CD14-positive monocyte (primary cell): Measurements from ENCODE around the gene F2. TPM values are rescaled to one million over a fixed set of nuclear protein-coding genes. Genes with fewer than 3 reads are reported as not detected.

Experiments used
- DNase-seq, 3 donors: peaks; one replicate each; pipeline ENCODE4 v3.0.0-alpha.2; 2011 to 2022
- H2AFZ ChIP-seq: 2 replicates; pipeline ENCODE4 v1.6.0; 2012; ENCODE audit warnings: mild to moderate bottlenecking, low read depth, low read length, inconsistent platforms; ENCODE audit not compliant: insufficient read depth, poor library complexity, severe bottlenecking
- H3K27ac ChIP-seq, 2 donors: 1 replicate in 1 of 2; 2 replicates in 1 of 2; pipeline ENCODE4 v1.5.1; 2012 to 2013; ENCODE audit warnings: low read length in 2 of 2, control low read depth in 1 of 2, inconsistent platforms in 1 of 2, low read depth in 1 of 2, mild to moderate bottlenecking in 1 of 2
- H3K27me3 ChIP-seq, 2 donors: one replicate each; pipeline versions ENCODE4 v1.6.0 to v1.6.1; 2011 to 2013; ENCODE audit warnings: low read length in 2 of 2; ENCODE audit not compliant: control insufficient read depth in 2 of 2, insufficient read depth in 2 of 2
- H3K36me3 ChIP-seq, 2 donors: replicated peaks in 1 of 2; 1 replicate in 1 of 2; 2 replicates in 1 of 2; pipeline versions ENCODE4 v1.5.1 to v1.6.1; 2012 to 2013; ENCODE audit warnings: low read length in 2 of 2, control low read depth in 1 of 2, inconsistent platforms in 1 of 2, mild to moderate bottlenecking in 1 of 2; ENCODE audit not compliant: insufficient read depth in 2 of 2, control insufficient read depth in 1 of 2
- H3K4me1 ChIP-seq, 2 donors: 1 replicate in 1 of 2; 2 replicates in 1 of 2; pipeline versions ENCODE4 v1.5.1 to v1.6.1; 2012 to 2013; ENCODE audit warnings: low read length in 2 of 2, control low read depth in 1 of 2, inconsistent platforms in 1 of 2, mild to moderate bottlenecking in 1 of 2, moderate library complexity in 1 of 2; ENCODE audit not compliant: insufficient read depth in 2 of 2, control insufficient read depth in 1 of 2
- H3K4me2 ChIP-seq: replicated peaks from 2 replicates; pipeline ENCODE3; 2012; ENCODE audit warnings: low read length, moderate library complexity, mild to moderate bottlenecking; ENCODE audit not compliant: poor library complexity, severe bottlenecking; ENCODE audit errors: extremely low read depth
- H3K4me3 ChIP-seq, 3 experiments: fragments of 200-600 bp in 1 of 3; sonication (generic) in 1 of 3; replicated peaks in 1 of 3; 1 replicate in 2 of 3; 2 replicates in 1 of 3; pipeline ENCODE4 v1.5.1; 2011 to 2013; ENCODE audit warnings: low read length in 3 of 3, mild to moderate bottlenecking in 3 of 3, control low read depth in 2 of 3, low read depth in 2 of 3, inconsistent platforms in 1 of 3, moderate library complexity in 1 of 3
- H3K79me2 ChIP-seq: 2 replicates; pipeline ENCODE4 v1.6.0; 2012; ENCODE audit warnings: mild to moderate bottlenecking, control low read depth, inconsistent platforms, low read length, moderate library complexity; ENCODE audit not compliant: insufficient read depth
- H3K9ac ChIP-seq: 2 replicates; pipeline ENCODE4 v1.6.0; 2017; ENCODE audit warnings: low read length, mild to moderate bottlenecking; ENCODE audit not compliant: insufficient read depth, poor library complexity, severe bottlenecking
- H3K9me3 ChIP-seq, 2 donors: replicated peaks in 1 of 2; 1 replicate in 1 of 2; 2 replicates in 1 of 2; pipeline versions ENCODE4 v1.5.1 to v1.6.1; 2012 to 2013; ENCODE audit warnings: low read length in 2 of 2, control low read depth in 1 of 2; ENCODE audit not compliant: control insufficient read depth in 1 of 2, insufficient read depth in 1 of 2
- H4K20me1 ChIP-seq: 2 replicates; pipeline ENCODE4 v1.6.0; 2012; ENCODE audit warnings: mild to moderate bottlenecking, low read length, control low read depth, moderate library complexity; ENCODE audit not compliant: insufficient read depth
- H3K27ac Mint-ChIP-seq, 7 donors: one replicate each; pipeline ENCODE4 v1.8.0; 2020; ENCODE audit warnings: mild to moderate bottlenecking in 7 of 7, mixed read lengths in 7 of 7, moderate library complexity in 6 of 7, inconsistent platforms in 2 of 7
- H3K27me3 Mint-ChIP-seq, 3 donors: one replicate each; pipeline ENCODE4 v1.8.0; 2021 to 2022; ENCODE audit warnings: low read depth in 3 of 3, mild to moderate bottlenecking in 3 of 3, mixed read lengths in 3 of 3, moderate library complexity in 3 of 3, inconsistent platforms in 1 of 3
- H3K36me3 Mint-ChIP-seq, 2 donors: one replicate each; pipeline ENCODE4 v1.8.0; 2020; ENCODE audit warnings: mixed read lengths in 2 of 2, inconsistent platforms in 1 of 2, mild to moderate bottlenecking in 1 of 2
- H3K4me1 Mint-ChIP-seq: one replicate; pipeline ENCODE4 v1.8.0; 2020; ENCODE audit warnings: mild to moderate bottlenecking, mixed read lengths
- H3K4me3 Mint-ChIP-seq, 2 donors: one replicate each; pipeline ENCODE4 v1.8.0; 2020; ENCODE audit warnings: mild to moderate bottlenecking in 2 of 2, mixed read lengths in 2 of 2, moderate library complexity in 1 of 2
- H3K9me3 Mint-ChIP-seq, 7 donors: one replicate each; pipeline ENCODE4 v1.8.0; 2020 to 2022; ENCODE audit warnings: mixed read lengths in 7 of 7, mild to moderate bottlenecking in 6 of 7, moderate library complexity in 6 of 7, inconsistent platforms in 2 of 7
- WGBS: methylation state at CpG from one replicate; pipeline ENCODE4 v1.1.5; 2013; ENCODE audit warnings: missing lambda C conversion rate; ENCODE audit not compliant: insufficient coverage; 5-methylcytosine and 5-hydroxymethylcytosine counted together
- intact Hi-C, 2 donors: fragments of 100-400 bp; cut with micrococcal nuclease; formaldehyde crosslinking; loops; one replicate each; pipeline versions ENCODE4 v1.15.0 to v1.15.1; 2023
- polyA plus RNA-seq, 3 donors: library from polyadenylated mRNA; depleted of rRNA in 1 of 3; unstranded in 2 of 3; stranded (reverse) in 1 of 3; fragments of 300-500 nt in 2 of 3; fragments of >200 nt in 1 of 3; fragmentation: Illumina TruSeq in 2 of 3; gene quantifications; 1 replicate in 2 of 3; 2 replicates in 1 of 3; pipeline ENCODE4 v1.2.3, GENCODE V29; 2012 to 2021
- TF ChIP-seq, protein P1 (sequence below): fragments of 200-600 bp; IDR thresholded peaks from one replicate; pipeline ENCODE4 v1.8.0; 2022; ENCODE audit warnings: antibody characterized with exemption, mild to moderate bottlenecking

Gene F2
- polyA plus RNA-seq, 3 donors, result not detected

DNA sequence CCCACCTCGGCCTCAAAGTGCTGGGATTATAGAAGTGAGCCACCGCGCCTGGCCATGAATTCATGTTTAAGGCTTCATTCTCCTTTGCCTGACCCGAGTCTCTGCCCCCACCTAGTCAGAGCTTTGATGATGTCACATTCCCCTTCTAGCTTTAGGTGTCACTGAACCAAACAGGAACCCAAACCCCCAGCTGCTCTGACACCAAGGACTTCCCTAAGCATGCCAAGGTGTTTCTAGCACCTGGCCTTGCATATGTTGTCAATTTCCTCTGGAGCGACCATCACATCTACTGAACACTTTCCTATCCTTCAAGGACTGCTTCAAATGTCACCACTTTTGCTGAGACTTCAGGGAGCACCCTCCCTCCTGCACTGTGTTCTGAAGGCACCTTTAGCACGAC, 2.3 kb downstream of the F2 start:
- Mint-ChIP-seq H3K4me1 (peaks cover 6% of the 10 kb centered on the region), H3K27me3 (peaks cover 0 to 6% (median 5%) of the 10 kb centered on the region in 3 donors), H3K27ac (no peak overlapping the region), H3K4me3 (no peak overlapping the region), H3K9me3 (peaks cover 0 to 3% (median 0%) of the 10 kb centered on the region in 7 donors), H3K36me3 (no peaks in the 10 kb centered on the region)
- Histone ChIP-seq H3K36me3 (no peaks in the 10 kb centered on the region), H3K27ac (no peak overlapping the region), H3K9ac (no peak overlapping the region), H3K4me3 (no peak overlapping the region), H3K79me2 (no peaks in the 10 kb centered on the region), H4K20me1 (no peaks in the 10 kb centered on the region), H3K4me2 (no peak overlapping the region), H3K27me3 (no peaks in the 10 kb centered on the region), H2AFZ (no peak overlapping the region), H3K9me3 (no peaks in the 10 kb centered on the region), H3K4me1 (no peaks in the 10 kb centered on the region)
- WGBS, result 76% methylated on average over 2 of the region's 6 CpGs
- intact Hi-C loops, result no loop called here
- DNase-seq, result no peak
- TF ChIP-seq, protein P1, sequence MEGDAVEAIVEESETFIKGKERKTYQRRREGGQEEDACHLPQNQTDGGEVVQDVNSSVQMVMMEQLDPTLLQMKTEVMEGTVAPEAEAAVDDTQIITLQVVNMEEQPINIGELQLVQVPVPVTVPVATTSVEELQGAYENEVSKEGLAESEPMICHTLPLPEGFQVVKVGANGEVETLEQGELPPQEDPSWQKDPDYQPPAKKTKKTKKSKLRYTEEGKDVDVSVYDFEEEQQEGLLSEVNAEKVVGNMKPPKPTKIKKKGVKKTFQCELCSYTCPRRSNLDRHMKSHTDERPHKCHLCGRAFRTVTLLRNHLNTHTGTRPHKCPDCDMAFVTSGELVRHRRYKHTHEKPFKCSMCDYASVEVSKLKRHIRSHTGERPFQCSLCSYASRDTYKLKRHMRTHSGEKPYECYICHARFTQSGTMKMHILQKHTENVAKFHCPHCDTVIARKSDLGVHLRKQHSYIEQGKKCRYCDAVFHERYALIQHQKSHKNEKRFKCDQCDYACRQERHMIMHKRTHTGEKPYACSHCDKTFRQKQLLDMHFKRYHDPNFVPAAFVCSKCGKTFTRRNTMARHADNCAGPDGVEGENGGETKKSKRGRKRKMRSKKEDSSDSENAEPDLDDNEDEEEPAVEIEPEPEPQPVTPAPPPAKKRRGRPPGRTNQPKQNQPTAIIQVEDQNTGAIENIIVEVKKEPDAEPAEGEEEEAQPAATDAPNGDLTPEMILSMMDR, result no peak

DNA sequence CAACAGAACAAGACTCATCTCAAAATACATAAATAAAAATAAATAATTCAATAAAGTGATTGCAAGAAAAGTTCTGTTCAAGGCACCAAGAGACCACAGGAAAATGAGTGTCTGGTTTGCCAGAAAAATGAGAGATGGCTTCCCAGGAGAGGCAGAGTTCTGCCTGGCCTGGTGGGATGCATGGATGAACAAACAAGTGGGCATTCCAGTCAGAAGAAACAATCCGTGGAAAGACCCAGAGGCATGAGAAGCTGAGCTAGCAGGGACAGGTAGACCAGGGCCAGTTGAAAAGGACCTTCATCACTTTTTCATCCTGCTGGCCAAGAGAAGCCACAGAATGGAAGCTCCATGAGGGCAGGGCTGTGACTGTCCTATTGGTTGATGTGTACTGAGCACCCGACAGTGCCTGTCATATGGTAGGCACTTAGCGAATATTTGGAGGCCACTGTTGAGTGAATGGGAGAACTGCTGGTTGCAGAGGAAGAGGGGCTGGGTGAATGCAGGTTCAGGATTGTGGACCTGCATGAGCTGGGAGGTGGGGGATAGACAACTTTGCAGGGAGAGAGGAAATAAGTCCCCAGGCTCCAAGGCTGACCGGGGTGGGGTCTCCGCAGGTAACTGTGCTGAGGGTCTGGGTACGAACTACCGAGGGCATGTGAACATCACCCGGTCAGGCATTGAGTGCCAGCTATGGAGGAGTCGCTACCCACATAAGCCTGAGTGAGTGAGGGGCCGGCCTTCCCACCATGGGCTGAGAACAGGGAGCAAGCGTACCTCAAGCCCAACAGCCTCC, 3.7 kb downstream of the F2 start:
- no peak overlapping the region for H3K27ac ChIP-seq
- no peak overlapping the region for H3K4me3 Mint-ChIP-seq
- H3K79me2 ChIP-seq, result no peaks in the 10 kb centered on the region
- no peaks in the 10 kb centered on the region for H3K9me3 ChIP-seq
- no peak overlapping the region for H2AFZ ChIP-seq
- no peak overlapping the region for H3K4me2 ChIP-seq
- no peak overlapping the region for H3K27ac Mint-ChIP-seq
- H3K4me1 ChIP-seq, result no peaks in the 10 kb centered on the region
- peaks cover 6% of the 10 kb centered on the region for H3K4me1 Mint-ChIP-seq
- H3K9me3 Mint-ChIP-seq, result peaks cover 0 to 3% (median 0%) of the 10 kb centered on the region in 7 donors
- TF ChIP-seq, protein P1, result no peak
- no peaks in the 10 kb centered on the region for H4K20me1 ChIP-seq
- no peak for DNase-seq
- no peak overlapping the region for H3K4me3 ChIP-seq
- no peaks in the 10 kb centered on the region for H3K36me3 Mint-ChIP-seq
- no peaks in the 10 kb centered on the region for H3K36me3 ChIP-seq
- H3K27me3 ChIP-seq, result no peaks in the 10 kb centered on the region
- WGBS, result 92% methylated on average over 9 of the region's 11 CpGs
- intact Hi-C loops, result no loop called here
- H3K9ac ChIP-seq, result no peak overlapping the region
- H3K27me3 Mint-ChIP-seq, result peaks cover 0 to 8% (median 5%) of the 10 kb centered on the region in 3 donors
